ENCODE data around the gene EOLA1. TPM values are rescaled to one million over a fixed set of nuclear protein-coding genes. Genes with fewer than 3 reads are reported as not detected.
"Not testable (repeated sequence)": the region's sequence is repeated elsewhere in the genome, so short reads cannot be mapped to it uniquely, and the experiment has no call there.

Gene EOLA1
- total RNA-seq, 1 donor from 2014 or later: 20.7 TPM

GRCh38 chrX:149551245-149551938 lies 10.6 kb downstream of the EOLA1 start:
- not testable (repeated sequence) for H3K36me3 Mint-ChIP-seq; H3K4me3 Mint-ChIP-seq; H3K27ac Mint-ChIP-seq; H3K4me1 Mint-ChIP-seq (ENCODE audit: unreplicated experiment); H3K9me3 Mint-ChIP-seq; DNase-seq (ENCODE audit: extremely low spot score, unreplicated experiment); H3K27me3 Mint-ChIP-seq

GRCh38 chrX:149551939-149552248 lies 11.1 kb downstream of the EOLA1 start:
- H3K27ac Mint-ChIP-seq; H3K27me3 Mint-ChIP-seq; H3K9me3 Mint-ChIP-seq; H3K36me3 Mint-ChIP-seq; H3K4me3 Mint-ChIP-seq; H3K4me1 Mint-ChIP-seq (ENCODE audit: unreplicated experiment); DNase-seq (ENCODE audit: extremely low spot score, unreplicated experiment): not testable (repeated sequence)

- not testable (repeated sequence) for H3K9me3 Mint-ChIP-seq; DNase-seq (ENCODE audit: extremely low spot score, unreplicated experiment); H3K4me1 Mint-ChIP-seq (ENCODE audit: unreplicated experiment); H3K36me3 Mint-ChIP-seq; H3K4me3 Mint-ChIP-seq; H3K27ac Mint-ChIP-seq; H3K27me3 Mint-ChIP-seq
Measured at GRCh38 chrX:149555251-149555650, 14.4 kb downstream of the EOLA1 start.

DNA sequence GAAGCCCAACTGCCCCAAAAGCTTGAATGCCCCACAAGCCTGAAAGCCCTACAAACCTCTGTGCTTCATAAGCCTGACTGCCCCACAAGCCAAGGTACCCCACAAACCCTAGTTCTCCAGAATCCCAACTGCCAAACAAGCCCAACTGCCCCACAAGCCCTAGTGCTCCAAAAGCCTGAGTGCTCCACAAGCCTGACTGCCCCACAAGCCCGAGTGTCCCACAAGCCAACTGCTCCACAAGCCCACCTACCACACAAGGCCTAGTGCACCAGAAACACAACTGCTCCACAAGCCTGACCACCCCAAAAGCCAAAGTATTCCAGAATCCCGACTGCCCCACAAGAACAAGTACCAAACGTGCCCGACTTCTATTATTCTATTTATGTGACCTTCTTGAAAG lies 22.5 kb downstream of the EOLA1 start:
- H3K36me3 Mint-ChIP-seq: no peaks in the 10 kb centered on the region
- no peak overlapping the region for H3K27ac Mint-ChIP-seq
- no peak for TF ChIP-seq CTCF (conservative IDR thresholded peaks at IDR 0.05)
- no peaks in the 10 kb centered on the region for H3K9me3 Mint-ChIP-seq
- no peaks in the 10 kb centered on the region for H3K27me3 Mint-ChIP-seq
- H3K4me1 Mint-ChIP-seq (ENCODE audit: unreplicated experiment): no peaks in the 10 kb centered on the region
- H3K4me3 Mint-ChIP-seq: no peak overlapping the region
- DNase-seq (ENCODE audit: extremely low spot score, unreplicated experiment): no peak

DNA sequence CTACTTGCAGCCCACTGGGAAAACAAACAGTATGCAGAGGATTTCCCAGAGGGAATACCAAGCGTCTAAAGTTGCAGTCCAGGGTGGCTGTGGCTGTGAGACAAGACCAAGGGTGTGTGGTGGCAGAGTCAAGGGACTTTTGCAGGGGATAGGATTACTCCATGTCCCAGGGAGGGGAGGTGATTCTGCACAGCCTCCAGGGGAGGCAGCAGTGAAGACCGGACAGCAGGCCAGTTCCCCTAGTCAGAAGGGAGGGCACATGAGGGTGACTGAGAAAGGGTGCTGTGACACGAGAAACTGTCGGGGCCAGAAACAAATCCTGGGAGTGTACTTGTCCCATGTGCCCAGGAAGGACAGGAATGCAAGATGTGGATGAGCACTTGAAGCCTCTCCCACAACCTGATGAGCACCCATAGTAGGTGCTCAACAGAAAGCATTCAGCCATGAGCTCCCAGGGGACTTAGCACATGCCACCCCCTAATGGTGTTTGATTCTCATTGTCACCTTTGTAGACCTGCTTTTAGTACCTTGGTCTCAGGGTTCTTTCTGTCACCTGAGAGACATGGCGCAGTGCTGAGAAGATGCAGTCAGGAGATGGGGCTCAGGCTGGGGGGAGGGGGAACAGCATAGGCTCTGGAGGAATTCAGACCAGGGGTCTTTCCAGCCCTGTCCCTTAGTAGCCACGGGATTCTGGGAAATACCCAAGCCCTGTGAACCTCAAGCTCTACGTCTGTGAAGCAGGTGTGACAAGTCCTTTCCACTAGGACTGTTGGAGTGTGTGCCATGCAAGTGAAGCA lies 27.0 kb downstream of the EOLA1 start:
- TF ChIP-seq CTCF (conservative IDR thresholded peaks at IDR 0.05): no peak
- Mint-ChIP-seq H3K27ac (no peak overlapping the region), H3K27me3 (no peaks in the 10 kb centered on the region), H3K36me3 (no peaks in the 10 kb centered on the region), H3K9me3 (no peaks in the 10 kb centered on the region), H3K4me3 (no peak overlapping the region), H3K4me1 (ENCODE audit: unreplicated experiment) (no peaks in the 10 kb centered on the region)
- no peak for DNase-seq (ENCODE audit: extremely low spot score, unreplicated experiment)

- Mint-ChIP-seq H3K27ac (no peak overlapping the region), H3K4me1 (ENCODE audit: unreplicated experiment) (no peaks in the 10 kb centered on the region), H3K4me3 (no peak overlapping the region), H3K27me3 (no peaks in the 10 kb centered on the region), H3K36me3 (no peaks in the 10 kb centered on the region), H3K9me3 (no peaks in the 10 kb centered on the region)
- TF ChIP-seq CTCF (conservative IDR thresholded peaks at IDR 0.05): no peak
- no peak for DNase-seq (ENCODE audit: extremely low spot score, unreplicated experiment)
Measured at GRCh38 chrX:149568701-149569296, 28.0 kb downstream of the EOLA1 start.

DNA sequence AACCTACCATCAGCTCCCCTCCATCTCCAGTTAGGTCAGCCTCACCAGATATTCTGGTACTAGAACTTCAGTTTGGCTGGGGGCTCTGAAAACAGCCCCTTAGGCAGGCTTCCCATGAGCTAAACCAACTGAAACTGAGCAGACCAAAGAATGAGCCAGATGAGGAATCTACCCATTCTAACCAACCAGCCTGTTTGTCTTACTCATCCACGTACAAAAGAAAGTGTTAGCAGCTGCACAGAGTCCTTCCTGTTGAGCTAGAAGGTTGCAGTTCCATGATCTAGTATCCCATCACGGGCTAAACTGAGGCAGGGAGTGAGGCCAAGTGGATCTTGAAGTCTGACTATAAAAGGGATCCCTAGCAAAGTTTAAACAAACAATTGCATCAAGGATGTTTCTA lies 29.0 kb downstream of the EOLA1 start:
- Mint-ChIP-seq H3K4me1 (ENCODE audit: unreplicated experiment) (no peaks in the 10 kb centered on the region), H3K36me3 (no peaks in the 10 kb centered on the region), H3K27me3 (no peaks in the 10 kb centered on the region), H3K27ac (no peak overlapping the region), H3K4me3 (no peak overlapping the region), H3K9me3 (no peaks in the 10 kb centered on the region)
- no peak for DNase-seq (ENCODE audit: extremely low spot score, unreplicated experiment)
- TF ChIP-seq CTCF (conservative IDR thresholded peaks at IDR 0.05): no peak

Data from type B pancreatic cell (in vitro differentiated cells).